Fibroblast of peridontal ligament (primary cell): ENCODE data around the gene FMNL3.

Experiments
- DNase-seq: peaks from one replicate; pipeline ENCODE4 v3.0.0-alpha.2; 2010; ENCODE audit errors: extremely low read depth

Gene FMNL3

GRCh38 chr12:49649892-49650291, 57.3 kb downstream of the FMNL3 start:
- DNase-seq, result no peak

GRCh38 chr12:49649445-49649844, 57.8 kb downstream of the FMNL3 start:
- DNase-seq, result no peak

GRCh38 chr12:49648712-49649003, 58.5 kb downstream of the FMNL3 start:
- no peak for DNase-seq

- no peak for DNase-seq
Observed at GRCh38 chr12:49647827-49648711, 59.1 kb downstream of the FMNL3 start.

- DNase-seq, result no peak
Observed at GRCh38 chr12:49646871-49647654, 60.1 kb downstream of the FMNL3 start.

GRCh38 chr12:49646331-49646830, 60.8 kb downstream of the FMNL3 start:
- DNase-seq, result no peak

GRCh38 chr12:49645146-49646039, 61.8 kb downstream of the FMNL3 start:
- no peak for DNase-seq

- peak; percentile 80 for DNase-seq
Observed at GRCh38 chr12:49644620-49644994, 62.6 kb downstream of the FMNL3 start.

- no peak for DNase-seq
Observed at GRCh38 chr12:49643961-49644619, 63.1 kb downstream of the FMNL3 start.

GRCh38 chr12:49643135-49643534, 64.1 kb downstream of the FMNL3 start:
- DNase-seq, result no peak

- no peak for DNase-seq
Observed at GRCh38 chr12:49642370-49642802, 64.8 kb downstream of the FMNL3 start.

- no peak for DNase-seq
Observed at GRCh38 chr12:49641748-49642369, 65.3 kb downstream of the FMNL3 start.

GRCh38 chr12:49636979-49637755, 70.0 kb downstream of the FMNL3 start:
- peak; percentile 77 for DNase-seq

- no peak for DNase-seq
Observed at GRCh38 chr12:49636574-49636973, 70.6 kb downstream of the FMNL3 start.

GRCh38 chr12:49635656-49636055, 71.5 kb downstream of the FMNL3 start:
- DNase-seq, result no peak

- no peak for DNase-seq
Observed at GRCh38 chr12:49635036-49635435, 72.2 kb downstream of the FMNL3 start.

GRCh38 chr12:49633703-49634345, 73.4 kb downstream of the FMNL3 start:
- DNase-seq, result no peak

GRCh38 chr12:49632986-49633702, 74.1 kb downstream of the FMNL3 start:
- DNase-seq, result no peak

GRCh38 chr12:49632401-49632800, 74.8 kb downstream of the FMNL3 start:
- no peak for DNase-seq
